Measurements from ENCODE around the gene ZNF431. TPM values are rescaled to one million over a fixed set of nuclear protein-coding genes. Genes with fewer than 3 reads are reported as not detected.

Gene ZNF431
- total and polyA plus RNA-seq, 9 of the 15 experiments (the other 6 are each of a cell fraction or from before 2014, with no cell fraction given): 3.3 to 24.8 (median 13.5) TPM

DNA sequence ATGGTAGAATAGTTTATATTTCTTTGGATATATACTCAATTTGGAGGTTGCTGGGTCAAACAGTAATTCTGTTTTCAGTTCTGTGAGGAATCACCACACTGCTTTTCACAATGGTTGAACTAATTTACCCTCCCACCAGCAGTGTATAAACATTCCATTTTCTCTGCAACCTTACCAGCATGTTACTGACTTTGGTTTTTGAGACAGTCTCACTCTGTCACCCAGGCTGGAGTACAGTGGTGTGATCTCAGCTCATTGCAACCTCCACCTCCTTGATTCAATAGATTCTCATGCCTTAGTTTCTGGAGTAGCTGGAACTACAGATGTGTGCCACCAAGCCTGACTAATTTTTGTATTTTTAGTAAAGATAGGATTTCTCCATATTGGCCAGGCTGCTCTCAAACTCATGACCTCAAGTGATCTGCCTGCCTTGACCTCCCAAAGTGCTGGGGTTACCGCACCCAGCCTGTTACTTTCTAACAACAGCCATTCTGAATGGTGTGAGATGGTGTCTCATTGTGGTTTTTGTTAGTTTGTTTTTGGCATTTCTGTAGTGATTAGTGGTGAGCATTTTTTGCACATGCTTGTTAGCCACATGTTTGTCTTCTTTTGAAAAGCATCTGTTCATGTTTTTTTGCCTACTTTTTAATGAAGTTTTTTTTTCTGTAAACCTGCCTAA is 47.4 kb upstream of the ZNF431 start:
- no TSS peak for BruUV-seq (replicated peaks)
- Histone ChIP-seq H3K9ac (ENCODE audit: insufficient read depth in 1 of 2, low read depth in 2 of 2, low read length in 2 of 2) (no peak overlapping the region), H4K20me1 (replicated peaks; ENCODE audit: control insufficient read depth, insufficient read depth, low read length) (no peaks in the 10 kb centered on the region), H3K79me2 (ENCODE audit: control insufficient read depth, insufficient read depth, low read length) (no peaks in the 10 kb centered on the region), H3K4me2 (ENCODE audit: insufficient read depth, low read length) (no peak overlapping the region), H3K4me1 (replicated peaks in 1 of 2; ENCODE audit: control insufficient read depth in 2 of 2, insufficient read depth in 2 of 2, low read length in 2 of 2) (peaks cover 0 to 2% of the 10 kb centered on the region in 2 experiments; a peak in 3 of 5 replicates), H3K9me1 (ENCODE audit: control insufficient read depth, insufficient read depth, low read length) (no peaks in the 10 kb centered on the region), H3K4me3 (no peak overlapping the region), H3K27me3 (ENCODE audit: control insufficient read depth in 2 of 2, insufficient read depth in 2 of 2, low read length in 2 of 2) (no peaks in the 10 kb centered on the region), H3K9me3 (replicated peaks; ENCODE audit: control insufficient read depth, insufficient read depth, low read depth, low read length) (no peaks in the 10 kb centered on the region), H3K36me3 (ENCODE audit: control insufficient read depth, insufficient read depth, low read length) (peaks cover 34% of the 10 kb centered on the region; the same call in 2 of the 3 replicates), H2AFZ (ENCODE audit: low read depth, low read length) (no peak overlapping the region), H3K27ac (ENCODE audit: extremely low read depth, low read depth, low read length) (no peak overlapping the region)
- ChIA-PET CTCF (ENCODE audit: low intra/inter-chr PET ratio) (no interaction called here), POLR2A (interaction anchor here (0.6 to 1.3 kb wide), 2 partner anchors 12 to 918 kb away, joined by 3 read pairs; partner anchors contain the start of gene ZNF714)
- FAIRE-seq (no peak), DNase-seq (ENCODE audit: extremely low read depth in 1 of 4, low spot score in 3 of 4) (no peak), ATAC-seq (no peak)
- in situ Hi-C loops (cut with MboI) (no loop called here), intact Hi-C loops (cut with micrococcal nuclease) (no loop called here)
- 50% methylated on average over 1 of the region's 1 CpG for WGBS (ENCODE audit: insufficient coverage, low coverage, missing lambda C conversion rate)
- TF ChIP-seq NCOA2 (IDR thresholded peaks at IDR 0.05; ENCODE audit: partially characterized antibody in 2 of 2) (no peak), ZNF143 (CRISPR knock-in tag; IDR thresholded peaks at IDR 0.05) (no peak), FUS (optimal IDR thresholded peaks at IDR 0.05; ENCODE audit: low read depth, low read length) (no peak), MAFK (IDR thresholded peaks at IDR 0.05; ENCODE audit: low read length) (no peak), STAG1 (CRISPR knock-in tag; IDR thresholded peaks at IDR 0.05; ENCODE audit: borderline replicate concordance) (no peak), ZNF282 (CRISPR knock-in tag; IDR thresholded peaks at IDR 0.05) (no peak), PURB (CRISPR knock-in tag; IDR thresholded peaks at IDR 0.05; ENCODE audit: low read depth) (no peak), TEAD1 (CRISPR knock-in tag; IDR thresholded peaks at IDR 0.05) (no peak), SMAD3 (CRISPR knock-in tag; conservative IDR thresholded peaks at IDR 0.05) (no peak), ZNF197 (CRISPR knock-in tag; IDR thresholded peaks at IDR 0.05; ENCODE audit: low read depth) (no peak), FOXK1 (CRISPR knock-in tag; IDR thresholded peaks at IDR 0.05; ENCODE audit: borderline replicate concordance) (no peak), STAT5B (CRISPR knock-in tag; IDR thresholded peaks at IDR 0.05) (no peak)
- TF ChIP-seq, protein P1, sequence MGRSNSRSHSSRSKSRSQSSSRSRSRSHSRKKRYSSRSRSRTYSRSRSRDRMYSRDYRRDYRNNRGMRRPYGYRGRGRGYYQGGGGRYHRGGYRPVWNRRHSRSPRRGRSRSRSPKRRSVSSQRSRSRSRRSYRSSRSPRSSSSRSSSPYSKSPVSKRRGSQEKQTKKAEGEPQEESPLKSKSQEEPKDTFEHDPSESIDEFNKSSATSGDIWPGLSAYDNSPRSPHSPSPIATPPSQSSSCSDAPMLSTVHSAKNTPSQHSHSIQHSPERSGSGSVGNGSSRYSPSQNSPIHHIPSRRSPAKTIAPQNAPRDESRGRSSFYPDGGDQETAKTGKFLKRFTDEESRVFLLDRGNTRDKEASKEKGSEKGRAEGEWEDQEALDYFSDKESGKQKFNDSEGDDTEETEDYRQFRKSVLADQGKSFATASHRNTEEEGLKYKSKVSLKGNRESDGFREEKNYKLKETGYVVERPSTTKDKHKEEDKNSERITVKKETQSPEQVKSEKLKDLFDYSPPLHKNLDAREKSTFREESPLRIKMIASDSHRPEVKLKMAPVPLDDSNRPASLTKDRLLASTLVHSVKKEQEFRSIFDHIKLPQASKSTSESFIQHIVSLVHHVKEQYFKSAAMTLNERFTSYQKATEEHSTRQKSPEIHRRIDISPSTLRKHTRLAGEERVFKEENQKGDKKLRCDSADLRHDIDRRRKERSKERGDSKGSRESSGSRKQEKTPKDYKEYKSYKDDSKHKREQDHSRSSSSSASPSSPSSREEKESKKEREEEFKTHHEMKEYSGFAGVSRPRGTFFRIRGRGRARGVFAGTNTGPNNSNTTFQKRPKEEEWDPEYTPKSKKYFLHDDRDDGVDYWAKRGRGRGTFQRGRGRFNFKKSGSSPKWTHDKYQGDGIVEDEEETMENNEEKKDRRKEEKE (IDR thresholded peaks at IDR 0.05; ENCODE audit: borderline replicate concordance in 1 of 2, control insufficient read depth in 1 of 2, low read depth in 2 of 2, low read length in 1 of 2): no peak
- TF ChIP-seq, protein P2, sequence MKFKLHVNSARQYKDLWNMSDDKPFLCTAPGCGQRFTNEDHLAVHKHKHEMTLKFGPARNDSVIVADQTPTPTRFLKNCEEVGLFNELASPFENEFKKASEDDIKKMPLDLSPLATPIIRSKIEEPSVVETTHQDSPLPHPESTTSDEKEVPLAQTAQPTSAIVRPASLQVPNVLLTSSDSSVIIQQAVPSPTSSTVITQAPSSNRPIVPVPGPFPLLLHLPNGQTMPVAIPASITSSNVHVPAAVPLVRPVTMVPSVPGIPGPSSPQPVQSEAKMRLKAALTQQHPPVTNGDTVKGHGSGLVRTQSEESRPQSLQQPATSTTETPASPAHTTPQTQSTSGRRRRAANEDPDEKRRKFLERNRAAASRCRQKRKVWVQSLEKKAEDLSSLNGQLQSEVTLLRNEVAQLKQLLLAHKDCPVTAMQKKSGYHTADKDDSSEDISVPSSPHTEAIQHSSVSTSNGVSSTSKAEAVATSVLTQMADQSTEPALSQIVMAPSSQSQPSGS (CRISPR knock-in tag; IDR thresholded peaks at IDR 0.05): no peak
- TF ChIP-seq, protein P3, sequence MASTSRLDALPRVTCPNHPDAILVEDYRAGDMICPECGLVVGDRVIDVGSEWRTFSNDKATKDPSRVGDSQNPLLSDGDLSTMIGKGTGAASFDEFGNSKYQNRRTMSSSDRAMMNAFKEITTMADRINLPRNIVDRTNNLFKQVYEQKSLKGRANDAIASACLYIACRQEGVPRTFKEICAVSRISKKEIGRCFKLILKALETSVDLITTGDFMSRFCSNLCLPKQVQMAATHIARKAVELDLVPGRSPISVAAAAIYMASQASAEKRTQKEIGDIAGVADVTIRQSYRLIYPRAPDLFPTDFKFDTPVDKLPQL (IDR thresholded peaks at IDR 0.05; ENCODE audit: extremely low read depth, insufficient read length): no peak
